MM.1S (cell line): ENCODE data around the gene FBXL2.
A peak's percentile ranks its signal among the peaks of the same experiment; 100 is the strongest.

Experiments
- DNase-seq: peaks from one replicate; pipeline ENCODE4 v3.0.0-alpha.2; 2015
- H2AFZ ChIP-seq: fragments of 300-600 bp; sonication (generic); 2 replicates; pipeline ENCODE4 v1.6.0; 2016; ENCODE audit warnings: antibody characterized with exemption, low read length
- H3F3A ChIP-seq: fragments of 300-600 bp; sonication (generic); 2 replicates; pipeline ENCODE4 v1.6.1; 2016; ENCODE audit warnings: mild to moderate bottlenecking, antibody characterized with exemption, low read length, moderate library complexity, mixed read lengths; ENCODE audit not compliant: insufficient read depth
- H3K27ac ChIP-seq: fragments of 300-600 bp; sonication (generic); 2 replicates; pipeline ENCODE4 v1.5.1; 2016; ENCODE audit warnings: mild to moderate bottlenecking, low read length
- H3K27me3 ChIP-seq: fragments of 300-600 bp; sonication (generic); replicated peaks from 2 replicates; pipeline ENCODE4 v1.6.0; 2016; ENCODE audit warnings: low read length; ENCODE audit not compliant: insufficient read depth
- H3K36me3 ChIP-seq: fragments of 300-600 bp; sonication (generic); replicated peaks from 2 replicates; pipeline ENCODE4 v1.6.1; 2016; ENCODE audit warnings: mild to moderate bottlenecking, low read length, mixed read lengths; ENCODE audit not compliant: insufficient read depth
- H3K4me1 ChIP-seq: fragments of 300-600 bp; sonication (generic); 2 replicates; pipeline ENCODE4 v1.6.1; 2016; ENCODE audit warnings: low read length, mixed read lengths
- H3K4me2 ChIP-seq: fragments of 300-600 bp; sonication (generic); 2 replicates; pipeline ENCODE4 v1.6.0; 2016; ENCODE audit warnings: low read depth, low read length
- H3K4me3 ChIP-seq: fragments of 300-600 bp; sonication (generic); 2 replicates; pipeline ENCODE4 v1.5.1; 2016; ENCODE audit warnings: low read length, mixed read lengths
- H3K79me2 ChIP-seq: fragments of 300-600 bp; sonication (generic); 2 replicates; pipeline ENCODE4 v1.6.1; 2016; ENCODE audit warnings: mixed run types, low read length, mixed read lengths
- H3K9ac ChIP-seq: fragments of 300-600 bp; sonication (generic); 2 replicates; pipeline ENCODE4 v1.6.1; 2016; ENCODE audit warnings: low read length, mixed read lengths
- H3K9me2 ChIP-seq: fragments of 300-600 bp; sonication (generic); replicated peaks from 2 replicates; pipeline ENCODE4 v1.6.1; 2016; ENCODE audit warnings: mild to moderate bottlenecking, low read length, mixed read lengths; ENCODE audit not compliant: insufficient read depth
- H3K9me3 ChIP-seq: fragments of 300-600 bp; sonication (generic); replicated peaks from 2 replicates; pipeline ENCODE4 v1.6.1; 2016; ENCODE audit warnings: mild to moderate bottlenecking, low read length, mixed read lengths; ENCODE audit not compliant: insufficient read depth
- H4K20me1 ChIP-seq: fragments of 300-600 bp; sonication (generic); 2 replicates; pipeline ENCODE4 v1.6.1; 2016; ENCODE audit warnings: mild to moderate bottlenecking, low read length, moderate library complexity, mixed read lengths; ENCODE audit not compliant: insufficient read depth
- CTCF ChIP-seq: fragments of 300-600 bp; sonication (generic); IDR thresholded peaks from 2 replicates; pipeline ENCODE4 v1.5.1; 2016; ENCODE audit warnings: antibody characterized with exemption, low read length, mixed read lengths
- EZH2 ChIP-seq: fragments of 300-600 bp; sonication (generic); optimal IDR thresholded peaks from 2 replicates; pipeline ENCODE3; 2017; ENCODE audit warnings: low read depth, mild to moderate bottlenecking, antibody characterized with exemption, low read length, mixed read lengths
- EZH2phosphoT487 ChIP-seq: fragments of 300-600 bp; sonication (generic); IDR thresholded peaks from 2 replicates; pipeline ENCODE4 v1.6.1; 2018; ENCODE audit warnings: antibody characterized with exemption, low read length

The FBXL2 gene

GRCh38 chr3:33372218-33373081 is 95.2 kb downstream of the FBXL2 start:
- Histone ChIP-seq H3K4me3 (no peak overlapping the region), H3K9ac (no peak overlapping the region), H2AFZ (no peak overlapping the region), H4K20me1 (no peaks in the 10 kb centered on the region), H3K4me1 (no peaks in the 10 kb centered on the region), H3K9me3 (no peaks in the 10 kb centered on the region), H3K9me2 (no peaks in the 10 kb centered on the region), H3K27me3 (no peaks in the 10 kb centered on the region), H3K4me2 (no peak overlapping the region), H3K79me2 (no peaks in the 10 kb centered on the region), H3K27ac (no peak overlapping the region), H3F3A (no peaks in the 10 kb centered on the region; the same call in 1 of the 2 replicates), H3K36me3 (no peaks in the 10 kb centered on the region)
- no peak for TF ChIP-seq EZH2
- no peak for TF ChIP-seq EZH2phosphoT487
- peak; percentile 90 for TF ChIP-seq CTCF
- peak; percentile 53 for DNase-seq

- TF ChIP-seq EZH2phosphoT487 (no peak), CTCF (no peak), EZH2 (no peak)
- Histone ChIP-seq H3K27ac (no peak overlapping the region), H3K79me2 (no peaks in the 10 kb centered on the region), H3K36me3 (no peaks in the 10 kb centered on the region), H4K20me1 (no peaks in the 10 kb centered on the region), H3K9me2 (no peaks in the 10 kb centered on the region), H3K9me3 (no peaks in the 10 kb centered on the region), H3K4me2 (no peak overlapping the region), H3F3A (no peaks in the 10 kb centered on the region; the same call in 1 of the 2 replicates), H2AFZ (no peak overlapping the region), H3K9ac (no peak overlapping the region), H3K4me1 (no peaks in the 10 kb centered on the region), H3K27me3 (no peaks in the 10 kb centered on the region), H3K4me3 (no peak overlapping the region)
- no peak for DNase-seq
Observed at GRCh38 chr3:33373082-33373437, 95.8 kb downstream of the FBXL2 start.

GRCh38 chr3:33377489-33377888 is 100.2 kb downstream of the FBXL2 start:
- no peaks in the 10 kb centered on the region for H3K9me3 ChIP-seq
- H3K4me2 ChIP-seq, result no peak overlapping the region
- H2AFZ ChIP-seq, result no peak overlapping the region
- H3K4me3 ChIP-seq, result no peak overlapping the region
- no peaks in the 10 kb centered on the region; the same call in 1 of the 2 replicates for H3F3A ChIP-seq
- DNase-seq, result no peak
- no peaks in the 10 kb centered on the region for H3K4me1 ChIP-seq
- no peaks in the 10 kb centered on the region for H4K20me1 ChIP-seq
- H3K9me2 ChIP-seq, result no peaks in the 10 kb centered on the region
- no peaks in the 10 kb centered on the region for H3K36me3 ChIP-seq
- no peak overlapping the region for H3K9ac ChIP-seq
- no peaks in the 10 kb centered on the region for H3K79me2 ChIP-seq
- TF ChIP-seq EZH2, result no peak
- H3K27ac ChIP-seq, result no peak overlapping the region
- H3K27me3 ChIP-seq, result no peaks in the 10 kb centered on the region

- no peak overlapping the region for H3K27ac ChIP-seq
- no peak overlapping the region for H2AFZ ChIP-seq
- H3K79me2 ChIP-seq, result no peaks in the 10 kb centered on the region
- no peaks in the 10 kb centered on the region for H4K20me1 ChIP-seq
- H3K4me2 ChIP-seq, result no peak overlapping the region
- H3K4me1 ChIP-seq, result no peaks in the 10 kb centered on the region
- TF ChIP-seq EZH2phosphoT487 (no peak), EZH2 (no peak)
- H3K36me3 ChIP-seq, result no peaks in the 10 kb centered on the region
- no peak overlapping the region for H3K4me3 ChIP-seq
- no peaks in the 10 kb centered on the region for H3K9me3 ChIP-seq
- DNase-seq, result no peak
- no peaks in the 10 kb centered on the region for H3K9me2 ChIP-seq
- H3K27me3 ChIP-seq, result no peaks in the 10 kb centered on the region
- no peaks in the 10 kb centered on the region; the same call in 1 of the 2 replicates for H3F3A ChIP-seq
- no peak overlapping the region for H3K9ac ChIP-seq
Observed at GRCh38 chr3:33377931-33378330, 100.7 kb downstream of the FBXL2 start.
